H1 (cell line): ENCODE measurements around the gene PANX2. TPM values are rescaled to one million over a fixed set of nuclear protein-coding genes. Genes with fewer than 3 reads are reported as not detected.

Experiments used
- CTCF ChIA-PET: fragments of 300-600 bp; sonication (Branson Sonifier 250); formaldehyde crosslinking; loops from one replicate; lab custom pipeline; 2021; ENCODE audit not compliant: partially characterized antibody; lab: Charles Lee
- POLR2A ChIA-PET: fragments of 300-600 bp; sonication (Branson Sonifier 250); formaldehyde crosslinking; loops from one replicate; lab custom pipeline; 2021; ENCODE audit warnings: inconsistent platforms; ENCODE audit not compliant: partially characterized antibody; lab: Charles Lee
- DNase-seq, 2 experiments: peaks; one replicate each; pipeline versions ENCODE4 v3.0.0 to v3.0.0-alpha.2; 2010 to 2022; ENCODE audit warnings: low spot score in 2 of 2, low read depth in 1 of 2, mixed read lengths in 1 of 2
- FAIRE-seq: peaks from 2 replicates; lab custom pipeline; 2011; peaks lifted over from hg19 to GRCh38; lab: Jason Lieb, UNC
- H2AFZ ChIP-seq: 2 replicates; pipeline ENCODE4 v1.8.1; 2012; ENCODE audit warnings: low read length, inconsistent platforms
- H2AK5ac ChIP-seq: 2 replicates; pipeline ENCODE4 v1.6.1; 2013; ENCODE audit warnings: low read depth, low read length
- H2BK120ac ChIP-seq: replicated peaks from 2 replicates; pipeline ENCODE3; 2013; ENCODE audit warnings: low read depth, low read length, inconsistent platforms
- H2BK12ac ChIP-seq: 2 replicates; pipeline ENCODE4 v1.6.1; 2013; ENCODE audit warnings: low read depth, low read length
- H2BK15ac ChIP-seq: 2 replicates; pipeline ENCODE4 v1.6.1; 2013; ENCODE audit warnings: low read length
- H2BK20ac ChIP-seq: 2 replicates; pipeline ENCODE4 v1.6.1; 2013; ENCODE audit warnings: low read length
- H2BK5ac ChIP-seq: 2 replicates; pipeline ENCODE4 v1.6.1; 2013; ENCODE audit warnings: low read depth, low read length
- H3K14ac ChIP-seq: 2 replicates; pipeline ENCODE4 v1.6.1; 2013; ENCODE audit warnings: inconsistent platforms; ENCODE audit not compliant: insufficient read length
- H3K18ac ChIP-seq: 2 replicates; pipeline ENCODE4 v1.6.1; 2013; ENCODE audit warnings: low read length; ENCODE audit errors: extremely low read depth
- H3K23ac ChIP-seq: 2 replicates; pipeline ENCODE4 v1.6.1; 2013; ENCODE audit warnings: inconsistent platforms; ENCODE audit not compliant: insufficient read length
- H3K23me2 ChIP-seq: 2 replicates; pipeline ENCODE4 v1.6.1; 2013; ENCODE audit warnings: low read depth, low read length
- H3K27ac ChIP-seq: 2 replicates; pipeline ENCODE4 v1.6.1; 2011; ENCODE audit warnings: low read depth, low read length, inconsistent platforms
- H3K27me3 ChIP-seq, 4 experiments: replicated peaks in 1 of 4; 1 replicate in 1 of 4; 2 replicates in 3 of 4; pipeline versions ENCODE4 v1.6.1 to v1.8.1; 2011 to 2013; ENCODE audit warnings: low read length in 3 of 4, mild to moderate bottlenecking in 3 of 4, inconsistent platforms in 2 of 4, mixed read lengths in 2 of 4, moderate library complexity in 1 of 4; ENCODE audit not compliant: control insufficient read depth in 3 of 4, insufficient read depth in 3 of 4; ENCODE audit errors: extremely low read depth in 1 of 4
- H3K36me3 ChIP-seq, 4 experiments: 2 replicates each; pipeline versions ENCODE4 v1.6.1 to v1.8.1; 2011 to 2013; ENCODE audit warnings: mild to moderate bottlenecking in 4 of 4, low read length in 3 of 4, moderate library complexity in 2 of 4, control low read depth in 1 of 4, inconsistent platforms in 1 of 4; ENCODE audit not compliant: insufficient read depth in 4 of 4, control insufficient read depth in 2 of 4
- H3K4ac ChIP-seq: replicated peaks from 2 replicates; pipeline ENCODE3; 2013; ENCODE audit warnings: low read length, low read depth, mixed read lengths, inconsistent platforms; ENCODE audit not compliant: insufficient read length
- H3K4me1 ChIP-seq, 4 experiments: replicated peaks in 1 of 4; 1 replicate in 1 of 4; 2 replicates in 3 of 4; pipeline versions ENCODE4 v1.6.1 to v1.8.1; 2011 to 2013; ENCODE audit warnings: low read length in 3 of 4, inconsistent platforms in 2 of 4, mixed read lengths in 1 of 4; ENCODE audit not compliant: insufficient read depth in 4 of 4, control insufficient read depth in 3 of 4
- H3K4me2 ChIP-seq, 2 experiments: 2 replicates each; pipeline versions ENCODE4 v1.6.1 to v1.8.1; 2011 to 2013; ENCODE audit warnings: low read depth in 2 of 2, low read length in 2 of 2, control low read depth in 1 of 2, inconsistent platforms in 1 of 2, mild to moderate bottlenecking in 1 of 2; ENCODE audit not compliant: insufficient read depth in 1 of 2
- H3K4me3 ChIP-seq, 4 experiments: fragments of 200-600, 300-600 bp in 1 of 4; sonication (generic), shearing (Covaris generic), sonication (Bioruptor Twin) in 1 of 4; 2 replicates each; pipeline versions ENCODE4 v1.5.1 to v1.8.1; 2011 to 2016; ENCODE audit warnings: low read length in 4 of 4, low read depth in 3 of 4, control low read depth in 2 of 4, inconsistent platforms in 2 of 4, mild to moderate bottlenecking in 2 of 4, mixed read lengths in 1 of 4, moderate library complexity in 1 of 4; ENCODE audit not compliant: insufficient read depth in 2 of 4; ENCODE audit errors: extremely low read depth in 1 of 4
- H3K56ac ChIP-seq: replicated peaks from 2 replicates; pipeline ENCODE3; 2013; ENCODE audit warnings: low read depth, mild to moderate bottlenecking, mixed read lengths, low read length, inconsistent platforms; ENCODE audit not compliant: insufficient read length
- H3K79me1 ChIP-seq: 2 replicates; pipeline ENCODE4 v1.6.1; 2013; ENCODE audit warnings: low read depth, low read length, control low read depth
- H3K79me2 ChIP-seq, 2 experiments: 2 replicates each; pipeline versions ENCODE4 v1.6.1 to v1.8.1; 2012 to 2013; ENCODE audit warnings: low read length in 2 of 2, mild to moderate bottlenecking in 2 of 2, inconsistent platforms in 1 of 2; ENCODE audit not compliant: insufficient read depth in 2 of 2, control insufficient read depth in 1 of 2
- H3K9ac ChIP-seq, 4 experiments: replicated peaks in 1 of 4; 1 replicate in 1 of 4; 2 replicates in 3 of 4; pipeline versions ENCODE4 v1.6.1 to v1.8.1; 2011 to 2013; ENCODE audit warnings: low read depth in 3 of 4, low read length in 3 of 4, control low read depth in 2 of 4, mild to moderate bottlenecking in 2 of 4, moderate library complexity in 2 of 4, inconsistent platforms in 1 of 4; ENCODE audit errors: extremely low read depth in 1 of 4
- H3K9me3 ChIP-seq, 2 experiments: 2 replicates each; pipeline versions ENCODE4 v1.6.1 to v1.8.1; 2012 to 2013; ENCODE audit warnings: mild to moderate bottlenecking in 2 of 2, moderate library complexity in 2 of 2, control low read depth in 1 of 2, inconsistent platforms in 1 of 2, low read depth in 1 of 2, low read length in 1 of 2, mixed read lengths in 1 of 2; ENCODE audit not compliant: insufficient read depth in 2 of 2
- H4K20me1 ChIP-seq, 2 experiments: replicated peaks in 1 of 2; 2 replicates each; pipeline versions ENCODE3 to v1.8.1; 2011 to 2013; ENCODE audit warnings: inconsistent platforms in 2 of 2, low read length in 2 of 2, mild to moderate bottlenecking in 1 of 2; ENCODE audit not compliant: insufficient read depth in 2 of 2, control insufficient read depth in 1 of 2
- H4K5ac ChIP-seq: 2 replicates; pipeline ENCODE4 v1.6.1; 2013; ENCODE audit warnings: low read length, low read depth, mixed read lengths, inconsistent platforms; ENCODE audit not compliant: insufficient read length
- H4K8ac ChIP-seq: 2 replicates; pipeline ENCODE4 v1.8.0; 2013; ENCODE audit warnings: mild to moderate bottlenecking, moderate library complexity, low read length, inconsistent platforms; ENCODE audit not compliant: insufficient read depth; ENCODE audit errors: extremely low read depth
- H4K91ac ChIP-seq: replicated peaks from 2 replicates; pipeline ENCODE3; 2013; ENCODE audit warnings: low read length, mixed read lengths, inconsistent platforms; ENCODE audit not compliant: insufficient read length
- CREB1 ChIP-seq: IDR thresholded peaks from 2 replicates; pipeline ENCODE4 v1.6.1; 2012; ENCODE audit warnings: inconsistent platforms
- KDM1A ChIP-seq: fragments of 200-600, 300-600 bp; sonication (generic); IDR thresholded peaks from 2 replicates; pipeline ENCODE4 v1.7.1; 2016; ENCODE audit warnings: mild to moderate bottlenecking, low read length, borderline replicate concordance
- MAX ChIP-seq: IDR thresholded peaks from 2 replicates; pipeline ENCODE4 v1.6.1; 2012; ENCODE audit warnings: inconsistent platforms
- RAD21 ChIP-seq, 2 experiments: IDR thresholded peaks in 1 of 2; conservative IDR thresholded peaks in 1 of 2; 2 replicates each; pipeline ENCODE4 v1.6.1; 2011; ENCODE audit warnings: low read depth in 2 of 2, low read length in 2 of 2, improper control_type of control experiment in 1 of 2, inconsistent platforms in 1 of 2, mild to moderate bottlenecking in 1 of 2, moderate library complexity in 1 of 2
- SIN3A ChIP-seq, 2 experiments: IDR thresholded peaks in 1 of 2; conservative IDR thresholded peaks in 1 of 2; 2 replicates each; pipeline ENCODE4 v1.6.1; 2011 to 2012; ENCODE audit warnings: low read length in 2 of 2, improper control_type of control experiment in 1 of 2, low read depth in 1 of 2, mild to moderate bottlenecking in 1 of 2
- TAF1 ChIP-seq: IDR thresholded peaks from 2 replicates; pipeline ENCODE4 v1.6.1; 2011; ENCODE audit warnings: mild to moderate bottlenecking, low read depth, low read length
- TBP ChIP-seq: IDR thresholded peaks from 2 replicates; pipeline ENCODE4 v1.6.1; 2011; ENCODE audit warnings: low read depth, low read length, improper control_type of control experiment
- YY1 ChIP-seq: IDR thresholded peaks from 2 replicates; pipeline ENCODE4 v1.6.1; 2011; ENCODE audit warnings: low read depth, mild to moderate bottlenecking, low read length
- WGBS, 2 experiments: shearing (Covaris generic) in 1 of 2; methylation state at CpG; one replicate each; pipeline versions ENCODE4 v1.1.6 to v1.1.7; 2013 to 2015; ENCODE audit warnings: low lambda C conversion rate in 2 of 2, mixed read lengths in 2 of 2, inconsistent platforms in 1 of 2, low coverage in 1 of 2, missing lambda C conversion rate in 1 of 2; ENCODE audit not compliant: insufficient replicate concordance in 2 of 2, insufficient coverage in 1 of 2, insufficient read length in 1 of 2; ENCODE audit errors: extremely low coverage in 1 of 2, missing lambda C conversion rate in 1 of 2; 5-methylcytosine and 5-hydroxymethylcytosine counted together
- polyA plus RNA-seq, 7 experiments: library from polyadenylated mRNA; depleted of rRNA in 3 of 7; stranded (reverse) in 5 of 7; unstranded in 2 of 7; fragments of >200 nt in 5 of 7; fragments of 200-250 nt in 2 of 7; gene quantifications; 1 replicate in 5 of 7; 2 replicates in 1 of 7; 4 replicates in 1 of 7; pipeline versions ENCODE4 v1.2.1 to v1.2.3, GENCODE V29; 2011 to 2013; ENCODE audit warnings: missing spikeins in 2 of 7, mixed read lengths in 2 of 7
- total RNA-seq: library from RNA; stranded (reverse); fragmentation: NEBNext Ultra II Directional; extraction: Animal tissue kit (Norgen Biotek cat#: 25700); gene quantifications from 2 replicates; pipeline ENCODE4 v1.2.1, GENCODE V29; 2021

The PANX2 gene
- total and polyA plus RNA-seq, 2 of the 8 experiments (the other 6 are each of a cell fraction or from before 2014, with no cell fraction given): 3.5 to 5.0 TPM

GRCh38 chr22:50190182-50190940 lies 19.8 kb downstream of the PANX2 start:
- peak overlapping the region; percentile 1 to 57 (median 26); a peak in 7 of 8 replicates for H3K4me3 ChIP-seq
- TF ChIP-seq MAX (peak; percentile 63), RAD21 (IDR thresholded peaks at IDR 0.05 in 1 of 2, conservative IDR thresholded peaks at IDR 0.05 in 1 of 2; ENCODE audit: low read depth in 2 of 2, low read length in 2 of 2) (peak in 1 of 2 experiments; percentile 21; a peak in 3 of 4 replicates), TAF1 (0 out of 2 replicates have a peak, but pooled peaks have one; percentile 11), SIN3A (conservative IDR thresholded peaks at IDR 0.05 in 1 of 2, IDR thresholded peaks at IDR 0.05 in 1 of 2; ENCODE audit: low read depth in 1 of 2, low read length in 2 of 2) (peak in 1 of 2 experiments; percentile 58; a peak in 1 of 4 replicates), CREB1 (peak; percentile 74), TBP (peak; percentile 4; the same call in 1 of the 2 replicates), KDM1A (no peak), YY1 (no peak)

More at GRCh38 chr22:50190182-50190940, 19.8 kb downstream of the PANX2 start:
- Histone ChIP-seq H3K4me2 (peak overlapping the region; percentile 41 to 67; a peak in 3 of 4 replicates), H3K27me3 (0 out of 7 replicates have a peak, but pooled peaks cover 0 to under 1% (median 0%) of the 10 kb centered on the region in 4 experiments), H3K56ac (no peak overlapping the region), H2AFZ (no peak overlapping the region), H3K9ac (peak overlapping the region in 1 of 4 experiments; percentile 34; a peak in 1 of 7 replicates), H2BK5ac (no peak overlapping the region), H3K79me2 (peaks cover 0 to 23% of the 10 kb centered on the region in 2 experiments; a peak in 1 of 4 replicates), H3K14ac (no peak overlapping the region), H3K79me1 (peaks cover 12% of the 10 kb centered on the region), H2BK120ac (no peak overlapping the region), H2AK5ac (no peak overlapping the region), H4K8ac (peak overlapping the region; percentile 89), H4K20me1 (peaks cover 21 to 34% of the 10 kb centered on the region in 2 experiments), H3K4ac (no peak overlapping the region), H3K27ac (no peak overlapping the region; the same call in 1 of the 2 replicates), H3K23me2 (peaks cover 4% of the 10 kb centered on the region; the same call in 1 of the 2 replicates), H2BK20ac (no peak overlapping the region), H2BK12ac (no peak overlapping the region), H2BK15ac (no peak overlapping the region), H4K91ac (no peak overlapping the region), H3K4me1 (peaks cover 2 to 21% (median 10%) of the 10 kb centered on the region in 4 experiments; a peak in 6 of 7 replicates), H3K9me3 (no peaks in the 10 kb centered on the region), H4K5ac (no peak overlapping the region), H3K23ac (no peak overlapping the region), H3K18ac (peak overlapping the region; percentile 19; the same call in 1 of the 2 replicates), H3K36me3 (peaks cover 3 to 13% (median 5%) of the 10 kb centered on the region in 4 experiments; a peak in 4 of 8 replicates)
- DNase-seq: peak; percentile 44 to 82
- ChIA-PET CTCF (interaction anchor here (0.5 to 4.4 kb wide), 16 partner anchors 9 to 125 kb away, joined by 3 to 21 read pairs (median 4); no protein-coding TSS in a partner anchor), POLR2A (interaction anchor here (1.8 kb wide), 1 partner anchor 15 kb away, joined by 9 read pairs; no protein-coding TSS in a partner anchor)
- no peak for FAIRE-seq
- WGBS, 2 experiments: 26% methylated on average over 41 of the region's 43 CpGs; no CpG with 5 or more reads in 1 of the 2 experiments
